ENCODE results near the gene ZC3HAV1L. TPM values are rescaled to one million over a fixed set of nuclear protein-coding genes. Genes with fewer than 3 reads are reported as not detected.

ZC3HAV1L gene
- total and polyA plus RNA-seq, 2 of the 13 experiments (the other 11 are each of a cell fraction or from before 2014, with no cell fraction given) = 8.4 to 11.1 TPM

DNA sequence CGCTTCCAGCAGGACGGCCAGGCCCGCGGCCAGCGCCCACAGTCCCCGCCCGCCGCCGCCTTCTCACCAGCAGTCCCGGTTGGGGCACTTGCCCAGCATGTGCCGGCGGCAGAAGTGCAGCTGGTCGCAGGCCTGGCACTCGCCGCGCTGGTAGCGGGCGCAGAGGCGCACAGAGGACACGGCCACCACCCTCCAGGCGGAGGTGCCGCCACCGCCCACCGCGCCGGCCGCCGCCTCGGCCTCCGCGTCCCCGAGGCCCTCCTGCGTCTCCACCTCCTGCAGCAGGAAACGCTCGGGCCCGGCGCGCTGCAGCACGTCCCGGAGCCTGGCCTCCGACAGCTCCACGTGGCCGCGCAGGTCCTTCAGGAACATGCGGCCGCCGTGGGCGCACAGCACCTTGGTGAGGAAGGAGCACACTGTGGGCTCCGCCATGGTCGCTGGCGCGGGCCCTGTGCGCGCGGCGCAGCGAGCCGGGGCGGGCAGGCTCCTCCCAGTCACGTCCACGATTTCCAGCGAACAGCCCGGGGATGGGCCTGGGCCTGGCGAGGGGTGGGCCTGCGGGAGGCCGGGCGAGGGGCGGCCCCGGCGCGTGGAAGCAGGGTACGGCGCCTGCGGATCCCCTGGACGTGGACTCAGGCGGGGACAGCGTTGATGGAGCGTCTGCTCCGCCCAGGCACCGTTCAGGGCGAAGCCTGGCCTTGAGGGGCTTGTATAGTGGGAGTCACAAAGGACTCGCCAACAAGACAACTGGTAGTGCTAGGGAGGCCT, at the start of gene ZC3HAV1L (continued):
- TF ChIP-seq, protein P1, sequence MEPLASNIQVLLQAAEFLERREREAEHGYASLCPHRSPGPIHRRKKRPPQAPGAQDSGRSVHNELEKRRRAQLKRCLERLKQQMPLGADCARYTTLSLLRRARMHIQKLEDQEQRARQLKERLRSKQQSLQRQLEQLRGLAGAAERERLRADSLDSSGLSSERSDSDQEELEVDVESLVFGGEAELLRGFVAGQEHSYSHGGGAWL (CRISPR knock-in tag; IDR thresholded peaks at IDR 0.05) = no peak; the same call in 1 of the 2 replicates
- TF ChIP-seq, protein P2, sequence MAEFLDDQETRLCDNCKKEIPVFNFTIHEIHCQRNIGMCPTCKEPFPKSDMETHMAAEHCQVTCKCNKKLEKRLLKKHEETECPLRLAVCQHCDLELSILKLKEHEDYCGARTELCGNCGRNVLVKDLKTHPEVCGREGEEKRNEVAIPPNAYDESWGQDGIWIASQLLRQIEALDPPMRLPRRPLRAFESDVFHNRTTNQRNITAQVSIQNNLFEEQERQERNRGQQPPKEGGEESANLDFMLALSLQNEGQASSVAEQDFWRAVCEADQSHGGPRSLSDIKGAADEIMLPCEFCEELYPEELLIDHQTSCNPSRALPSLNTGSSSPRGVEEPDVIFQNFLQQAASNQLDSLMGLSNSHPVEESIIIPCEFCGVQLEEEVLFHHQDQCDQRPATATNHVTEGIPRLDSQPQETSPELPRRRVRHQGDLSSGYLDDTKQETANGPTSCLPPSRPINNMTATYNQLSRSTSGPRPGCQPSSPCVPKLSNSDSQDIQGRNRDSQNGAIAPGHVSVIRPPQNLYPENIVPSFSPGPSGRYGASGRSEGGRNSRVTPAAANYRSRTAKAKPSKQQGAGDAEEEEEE (CRISPR knock-in tag; IDR thresholded peaks at IDR 0.05; ENCODE audit: borderline replicate concordance) = no peak
- TF ChIP-seq NKX3-1 (CRISPR knock-in tag; IDR thresholded peaks at IDR 0.05) (no peak), MIER3 (CRISPR knock-in tag; IDR thresholded peaks at IDR 0.05; ENCODE audit: borderline replicate concordance) (no peak), SP5 (CRISPR knock-in tag; IDR thresholded peaks at IDR 0.05; ENCODE audit: borderline replicate concordance, low read depth) (peak; percentile 30), SP4 (CRISPR knock-in tag; IDR thresholded peaks at IDR 0.05) (peak; percentile 67; the same call in 1 of the 2 replicates), ZNF12 (CRISPR knock-in tag; IDR thresholded peaks at IDR 0.05) (no peak)
- TF ChIP-seq, protein P3, sequence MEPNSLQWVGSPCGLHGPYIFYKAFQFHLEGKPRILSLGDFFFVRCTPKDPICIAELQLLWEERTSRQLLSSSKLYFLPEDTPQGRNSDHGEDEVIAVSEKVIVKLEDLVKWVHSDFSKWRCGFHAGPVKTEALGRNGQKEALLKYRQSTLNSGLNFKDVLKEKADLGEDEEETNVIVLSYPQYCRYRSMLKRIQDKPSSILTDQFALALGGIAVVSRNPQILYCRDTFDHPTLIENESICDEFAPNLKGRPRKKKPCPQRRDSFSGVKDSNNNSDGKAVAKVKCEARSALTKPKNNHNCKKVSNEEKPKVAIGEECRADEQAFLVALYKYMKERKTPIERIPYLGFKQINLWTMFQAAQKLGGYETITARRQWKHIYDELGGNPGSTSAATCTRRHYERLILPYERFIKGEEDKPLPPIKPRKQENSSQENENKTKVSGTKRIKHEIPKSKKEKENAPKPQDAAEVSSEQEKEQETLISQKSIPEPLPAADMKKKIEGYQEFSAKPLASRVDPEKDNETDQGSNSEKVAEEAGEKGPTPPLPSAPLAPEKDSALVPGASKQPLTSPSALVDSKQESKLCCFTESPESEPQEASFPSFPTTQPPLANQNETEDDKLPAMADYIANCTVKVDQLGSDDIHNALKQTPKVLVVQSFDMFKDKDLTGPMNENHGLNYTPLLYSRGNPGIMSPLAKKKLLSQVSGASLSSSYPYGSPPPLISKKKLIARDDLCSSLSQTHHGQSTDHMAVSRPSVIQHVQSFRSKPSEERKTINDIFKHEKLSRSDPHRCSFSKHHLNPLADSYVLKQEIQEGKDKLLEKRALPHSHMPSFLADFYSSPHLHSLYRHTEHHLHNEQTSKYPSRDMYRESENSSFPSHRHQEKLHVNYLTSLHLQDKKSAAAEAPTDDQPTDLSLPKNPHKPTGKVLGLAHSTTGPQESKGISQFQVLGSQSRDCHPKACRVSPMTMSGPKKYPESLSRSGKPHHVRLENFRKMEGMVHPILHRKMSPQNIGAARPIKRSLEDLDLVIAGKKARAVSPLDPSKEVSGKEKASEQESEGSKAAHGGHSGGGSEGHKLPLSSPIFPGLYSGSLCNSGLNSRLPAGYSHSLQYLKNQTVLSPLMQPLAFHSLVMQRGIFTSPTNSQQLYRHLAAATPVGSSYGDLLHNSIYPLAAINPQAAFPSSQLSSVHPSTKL (CRISPR knock-in tag; IDR thresholded peaks at IDR 0.05) = peak; percentile 27; the same call in 1 of the 2 replicates
- TF ChIP-seq, protein P4, sequence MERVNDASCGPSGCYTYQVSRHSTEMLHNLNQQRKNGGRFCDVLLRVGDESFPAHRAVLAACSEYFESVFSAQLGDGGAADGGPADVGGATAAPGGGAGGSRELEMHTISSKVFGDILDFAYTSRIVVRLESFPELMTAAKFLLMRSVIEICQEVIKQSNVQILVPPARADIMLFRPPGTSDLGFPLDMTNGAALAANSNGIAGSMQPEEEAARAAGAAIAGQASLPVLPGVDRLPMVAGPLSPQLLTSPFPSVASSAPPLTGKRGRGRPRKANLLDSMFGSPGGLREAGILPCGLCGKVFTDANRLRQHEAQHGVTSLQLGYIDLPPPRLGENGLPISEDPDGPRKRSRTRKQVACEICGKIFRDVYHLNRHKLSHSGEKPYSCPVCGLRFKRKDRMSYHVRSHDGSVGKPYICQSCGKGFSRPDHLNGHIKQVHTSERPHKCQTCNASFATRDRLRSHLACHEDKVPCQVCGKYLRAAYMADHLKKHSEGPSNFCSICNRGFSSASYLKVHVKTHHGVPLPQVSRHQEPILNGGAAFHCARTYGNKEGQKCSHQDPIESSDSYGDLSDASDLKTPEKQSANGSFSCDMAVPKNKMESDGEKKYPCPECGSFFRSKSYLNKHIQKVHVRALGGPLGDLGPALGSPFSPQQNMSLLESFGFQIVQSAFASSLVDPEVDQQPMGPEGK (CRISPR knock-in tag; IDR thresholded peaks at IDR 0.05) = no peak
- TF ChIP-seq, protein P5, sequence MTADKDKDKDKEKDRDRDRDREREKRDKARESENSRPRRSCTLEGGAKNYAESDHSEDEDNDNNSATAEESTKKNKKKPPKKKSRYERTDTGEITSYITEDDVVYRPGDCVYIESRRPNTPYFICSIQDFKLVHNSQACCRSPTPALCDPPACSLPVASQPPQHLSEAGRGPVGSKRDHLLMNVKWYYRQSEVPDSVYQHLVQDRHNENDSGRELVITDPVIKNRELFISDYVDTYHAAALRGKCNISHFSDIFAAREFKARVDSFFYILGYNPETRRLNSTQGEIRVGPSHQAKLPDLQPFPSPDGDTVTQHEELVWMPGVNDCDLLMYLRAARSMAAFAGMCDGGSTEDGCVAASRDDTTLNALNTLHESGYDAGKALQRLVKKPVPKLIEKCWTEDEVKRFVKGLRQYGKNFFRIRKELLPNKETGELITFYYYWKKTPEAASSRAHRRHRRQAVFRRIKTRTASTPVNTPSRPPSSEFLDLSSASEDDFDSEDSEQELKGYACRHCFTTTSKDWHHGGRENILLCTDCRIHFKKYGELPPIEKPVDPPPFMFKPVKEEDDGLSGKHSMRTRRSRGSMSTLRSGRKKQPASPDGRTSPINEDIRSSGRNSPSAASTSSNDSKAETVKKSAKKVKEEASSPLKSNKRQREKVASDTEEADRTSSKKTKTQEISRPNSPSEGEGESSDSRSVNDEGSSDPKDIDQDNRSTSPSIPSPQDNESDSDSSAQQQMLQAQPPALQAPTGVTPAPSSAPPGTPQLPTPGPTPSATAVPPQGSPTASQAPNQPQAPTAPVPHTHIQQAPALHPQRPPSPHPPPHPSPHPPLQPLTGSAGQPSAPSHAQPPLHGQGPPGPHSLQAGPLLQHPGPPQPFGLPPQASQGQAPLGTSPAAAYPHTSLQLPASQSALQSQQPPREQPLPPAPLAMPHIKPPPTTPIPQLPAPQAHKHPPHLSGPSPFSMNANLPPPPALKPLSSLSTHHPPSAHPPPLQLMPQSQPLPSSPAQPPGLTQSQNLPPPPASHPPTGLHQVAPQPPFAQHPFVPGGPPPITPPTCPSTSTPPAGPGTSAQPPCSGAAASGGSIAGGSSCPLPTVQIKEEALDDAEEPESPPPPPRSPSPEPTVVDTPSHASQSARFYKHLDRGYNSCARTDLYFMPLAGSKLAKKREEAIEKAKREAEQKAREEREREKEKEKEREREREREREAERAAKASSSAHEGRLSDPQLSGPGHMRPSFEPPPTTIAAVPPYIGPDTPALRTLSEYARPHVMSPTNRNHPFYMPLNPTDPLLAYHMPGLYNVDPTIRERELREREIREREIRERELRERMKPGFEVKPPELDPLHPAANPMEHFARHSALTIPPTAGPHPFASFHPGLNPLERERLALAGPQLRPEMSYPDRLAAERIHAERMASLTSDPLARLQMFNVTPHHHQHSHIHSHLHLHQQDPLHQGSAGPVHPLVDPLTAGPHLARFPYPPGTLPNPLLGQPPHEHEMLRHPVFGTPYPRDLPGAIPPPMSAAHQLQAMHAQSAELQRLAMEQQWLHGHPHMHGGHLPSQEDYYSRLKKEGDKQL (CRISPR knock-in tag; IDR thresholded peaks at IDR 0.05; ENCODE audit: low read depth) = no peak
- TF ChIP-seq, protein P6, sequence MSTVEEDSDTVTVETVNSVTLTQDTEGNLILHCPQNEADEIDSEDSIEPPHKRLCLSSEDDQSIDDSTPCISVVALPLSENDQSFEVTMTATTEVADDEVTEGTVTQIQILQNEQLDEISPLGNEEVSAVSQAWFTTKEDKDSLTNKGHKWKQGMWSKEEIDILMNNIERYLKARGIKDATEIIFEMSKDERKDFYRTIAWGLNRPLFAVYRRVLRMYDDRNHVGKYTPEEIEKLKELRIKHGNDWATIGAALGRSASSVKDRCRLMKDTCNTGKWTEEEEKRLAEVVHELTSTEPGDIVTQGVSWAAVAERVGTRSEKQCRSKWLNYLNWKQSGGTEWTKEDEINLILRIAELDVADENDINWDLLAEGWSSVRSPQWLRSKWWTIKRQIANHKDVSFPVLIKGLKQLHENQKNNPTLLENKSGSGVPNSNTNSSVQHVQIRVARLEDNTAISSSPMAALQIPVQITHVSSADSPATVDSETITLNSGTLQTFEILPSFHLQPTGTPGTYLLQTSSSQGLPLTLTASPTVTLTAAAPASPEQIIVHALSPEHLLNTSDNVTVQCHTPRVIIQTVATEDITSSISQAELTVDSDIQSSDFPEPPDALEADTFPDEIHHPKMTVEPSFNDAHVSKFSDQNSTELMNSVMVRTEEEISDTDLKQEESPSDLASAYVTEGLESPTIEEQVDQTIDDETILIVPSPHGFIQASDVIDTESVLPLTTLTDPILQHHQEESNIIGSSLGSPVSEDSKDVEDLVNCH (CRISPR knock-in tag; IDR thresholded peaks at IDR 0.05) = no peak

Data from HepG2 (cell line).